Hematopoietic multipotent progenitor cell treated with erythropoietin and hydrocortisone succinate and interleukin-3 and kit ligand, for 15 days (in vitro differentiated cells): ENCODE results near the gene RAB37.

ENCODE experiments used
- DNase-seq: peaks from one replicate; pipeline ENCODE4 v3.0.0-alpha.2; 2015; ENCODE audit warnings: low spot score

Gene RAB37

GRCh38 chr17:74763565-74764387 lies 26.7 kb downstream of the RAB37 start:
- no peak for DNase-seq

DNA sequence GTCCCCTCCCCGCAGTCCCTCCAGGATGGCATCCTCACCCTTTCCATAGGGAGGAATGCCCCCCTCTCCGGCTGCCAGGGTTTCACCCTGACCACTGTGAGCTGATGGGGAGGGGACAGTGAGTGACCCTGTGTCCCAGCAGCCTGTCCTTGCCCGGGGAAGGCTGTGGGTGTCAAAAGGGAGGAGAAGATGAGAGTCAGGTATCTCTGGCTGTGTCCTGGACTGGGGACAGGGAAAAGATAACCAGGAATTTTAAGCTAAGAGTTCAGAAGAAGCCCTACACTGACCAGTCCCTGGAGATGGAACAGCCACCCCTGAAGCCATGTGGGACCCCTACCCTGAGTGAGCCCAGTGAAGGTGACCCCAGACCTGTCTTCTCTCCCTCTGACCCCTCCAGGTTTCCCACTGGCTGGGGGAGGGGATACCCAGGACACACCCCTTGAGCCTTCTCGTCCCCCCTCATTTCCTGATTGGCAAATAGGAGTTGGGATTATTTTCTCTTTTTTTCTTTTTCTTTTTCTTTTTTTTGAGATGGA lies 27.8 kb downstream of the RAB37 start:
- no peak for DNase-seq

- DNase-seq, result no peak
Measured at GRCh38 chr17:74766413-74766812, 29.4 kb downstream of the RAB37 start.

DNA sequence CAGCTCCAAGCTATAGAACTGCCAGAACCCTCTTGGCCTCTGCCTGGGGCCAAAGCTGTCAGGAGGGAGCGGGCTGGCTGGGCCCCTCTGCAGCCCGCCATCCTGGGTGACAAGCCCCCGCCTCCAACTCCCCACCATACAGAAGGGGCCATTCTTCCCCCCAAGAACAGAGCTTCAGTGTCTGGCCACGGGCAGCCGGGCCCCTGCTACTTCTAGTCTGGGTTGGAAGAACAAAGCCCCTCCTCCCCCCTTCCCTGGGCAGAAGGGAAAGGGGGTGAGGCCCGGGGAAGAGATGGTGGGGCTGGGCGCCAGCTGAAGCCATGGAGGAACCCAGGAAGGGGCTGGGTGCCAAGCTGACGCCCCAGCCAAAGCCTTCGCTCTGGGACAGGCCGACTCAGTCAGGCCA lies 30.1 kb downstream of the RAB37 start:
- no peak for DNase-seq

DNA sequence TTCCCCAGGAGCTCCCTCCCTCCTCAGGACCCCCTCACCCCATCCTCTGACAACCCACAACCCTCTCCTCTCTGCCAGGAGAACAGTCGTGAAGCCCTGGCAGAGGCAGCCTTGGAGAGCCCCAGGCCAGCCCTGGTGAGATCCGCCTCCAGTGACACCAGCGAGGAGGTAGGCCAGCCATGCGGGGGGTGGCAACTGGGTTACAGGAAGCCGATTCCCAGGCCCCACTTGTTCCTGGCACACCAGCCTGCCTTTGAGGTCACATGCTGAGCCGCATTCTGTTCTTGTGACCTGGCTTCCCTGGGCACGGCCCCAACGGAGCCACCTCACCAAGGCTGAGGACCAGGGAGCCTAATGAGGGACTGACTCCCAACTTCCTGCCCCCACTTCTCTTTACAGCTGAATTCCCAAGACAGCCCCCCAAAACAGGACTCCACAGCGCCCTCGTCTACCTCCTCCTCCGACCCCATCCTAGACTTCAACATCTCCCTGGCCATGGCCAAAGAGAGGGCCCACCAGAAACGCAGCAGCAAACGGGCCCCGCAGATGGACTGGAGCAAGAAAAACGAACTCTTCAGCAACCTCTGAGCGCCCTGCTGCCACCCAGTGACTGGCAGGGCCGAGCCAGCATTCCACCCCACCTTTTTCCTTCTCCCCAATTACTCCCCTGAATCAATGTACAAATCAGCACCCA lies 31.2 kb downstream of the RAB37 start:
- DNase-seq, result no peak

GRCh38 chr17:74768763-74769114 lies 31.7 kb downstream of the RAB37 start:
- DNase-seq, result no peak

GRCh38 chr17:74769266-74769855 lies 32.3 kb downstream of the RAB37 start:
- no peak for DNase-seq

- DNase-seq, result no peak
Measured at GRCh38 chr17:74769856-74770497, 32.9 kb downstream of the RAB37 start.

- peak; percentile 73 for DNase-seq
Measured at GRCh38 chr17:74770498-74771318, 33.7 kb downstream of the RAB37 start.

DNA sequence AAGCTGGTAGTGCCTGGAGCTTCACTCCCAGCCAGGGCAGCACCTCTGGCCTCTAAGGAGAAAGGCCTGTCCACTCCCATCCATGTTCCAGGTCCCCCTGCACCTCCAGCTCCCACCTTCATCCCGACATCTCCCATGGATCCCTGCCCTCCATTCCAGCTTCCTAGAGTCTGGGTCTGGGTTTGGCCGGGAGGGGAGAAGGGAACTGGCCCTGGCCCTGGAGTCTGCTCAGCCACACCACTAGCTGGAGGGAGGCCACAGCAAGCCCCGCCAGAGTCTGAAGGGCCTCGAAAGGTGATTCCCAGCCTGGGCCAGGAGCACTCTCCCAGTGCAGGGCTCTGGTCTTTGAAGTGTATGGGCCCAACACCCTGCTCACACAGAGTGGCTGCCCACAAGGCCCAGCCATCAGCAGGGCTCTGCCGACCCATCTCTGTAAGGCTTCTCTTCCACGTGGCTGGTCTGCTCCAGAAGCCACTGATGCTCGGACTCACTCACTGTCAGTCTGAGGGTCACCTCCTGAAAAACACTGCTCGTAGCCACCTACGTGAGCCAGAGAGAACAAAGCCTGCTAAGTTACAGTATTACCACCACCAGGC lies 34.4 kb downstream of the RAB37 start:
- no peak for DNase-seq

- DNase-seq, result no peak
Measured at GRCh38 chr17:74772053-74772452, 35.0 kb downstream of the RAB37 start.

DNA sequence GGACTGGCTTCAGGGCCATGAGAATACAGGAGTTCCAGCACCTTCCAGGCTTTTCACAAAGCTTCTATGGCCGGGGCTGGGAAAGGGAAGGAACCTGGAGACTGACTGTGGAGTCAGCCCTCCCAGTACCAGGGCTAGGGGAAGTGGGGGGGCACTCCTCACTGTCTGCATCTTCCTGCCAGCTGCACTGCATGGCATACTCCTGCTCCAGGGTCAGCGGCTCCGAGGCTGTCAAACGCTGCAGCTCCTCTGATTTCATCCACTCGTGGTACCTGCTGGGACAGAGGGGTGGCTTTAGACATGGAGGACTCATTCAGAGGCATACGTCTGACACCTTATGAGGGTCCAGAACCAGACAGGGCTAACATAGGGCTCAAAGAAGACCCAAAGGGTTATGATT lies 36.4 kb downstream of the RAB37 start:
- no peak for DNase-seq

- DNase-seq, result no peak
Measured at GRCh38 chr17:74773871-74774286, 36.8 kb downstream of the RAB37 start.

DNA sequence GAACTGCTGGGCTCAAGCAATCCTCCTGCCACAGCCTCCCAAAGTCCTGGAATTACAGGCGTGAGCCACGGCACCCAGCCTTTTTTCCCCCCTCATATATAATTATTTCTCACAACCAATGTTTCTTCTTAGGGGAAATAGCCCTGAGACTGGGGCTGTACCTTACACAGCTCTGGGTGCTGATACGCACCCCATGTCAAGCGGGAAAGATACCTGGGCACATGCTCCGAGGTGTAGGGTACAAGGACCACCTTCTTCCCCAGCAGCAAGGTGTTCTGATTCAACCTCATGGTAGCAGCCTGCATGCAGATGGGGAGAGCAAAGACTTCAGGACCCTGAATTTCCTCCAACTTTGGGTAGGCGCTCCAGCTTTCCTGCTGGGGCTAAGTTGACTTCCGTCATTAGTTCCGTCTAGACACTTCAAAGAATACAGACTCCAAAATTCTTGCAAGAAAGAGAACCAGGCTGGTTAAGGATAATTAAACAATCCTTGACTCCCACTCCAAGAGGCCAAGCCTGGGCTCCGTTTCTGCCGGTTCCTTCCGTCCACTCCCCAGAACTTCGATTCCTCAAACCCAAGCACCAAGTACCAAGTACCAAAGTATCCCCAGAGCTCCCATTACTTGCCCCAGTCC lies 38.5 kb downstream of the RAB37 start:
- DNase-seq, result no peak

DNA sequence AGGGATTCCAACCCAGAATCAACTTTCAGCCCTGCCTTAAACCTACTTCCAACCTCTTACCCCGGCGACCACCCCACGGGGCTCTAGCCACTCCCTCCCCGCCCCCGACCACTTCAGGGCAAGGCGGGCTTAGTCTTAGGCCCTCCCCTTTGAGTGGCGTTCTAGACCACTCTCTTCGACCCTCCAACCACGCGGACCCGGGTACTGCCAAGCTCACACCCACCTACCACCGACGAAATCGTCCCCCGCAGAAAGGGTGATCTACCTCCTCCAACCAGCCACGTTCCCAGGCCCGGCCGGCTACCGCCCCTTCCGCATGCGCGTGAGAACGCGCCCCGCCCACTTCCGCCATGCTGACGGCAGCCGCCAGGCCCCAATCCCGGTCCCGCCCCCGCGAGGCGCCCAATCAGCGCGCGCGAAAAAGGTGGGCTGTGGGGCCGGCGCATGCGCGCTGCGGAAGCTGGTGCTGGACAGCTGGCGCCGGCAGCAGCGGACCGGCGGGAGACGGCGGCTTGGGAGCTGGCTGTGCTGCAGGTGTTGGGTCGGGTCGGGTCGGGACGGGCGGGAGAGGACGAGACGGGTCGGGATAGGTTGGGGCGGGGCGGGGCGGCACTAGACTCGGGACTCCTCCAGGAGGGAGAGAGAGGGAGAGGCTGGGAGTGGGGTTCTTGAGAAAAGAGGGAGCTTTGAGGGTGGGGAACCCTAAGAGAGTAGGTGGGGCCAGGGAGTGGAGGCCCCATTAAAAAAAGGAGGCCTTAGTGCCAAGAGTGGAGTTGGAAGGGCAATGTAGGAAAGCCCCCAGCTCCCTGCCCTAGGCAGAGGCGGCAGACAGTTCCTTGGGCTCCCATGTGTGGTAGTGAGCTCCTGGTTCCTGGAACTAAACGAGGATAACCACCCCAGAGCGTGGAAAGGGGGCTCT lies 39.2 kb downstream of the RAB37 start, which contains the start of gene NAT9:
Gene NAT9, minus strand, starts transcription at position 302 of the 919 bp plus-strand sequence. CDS start 647 bp downstream, outside the sequence.
- peak; percentile 98 for DNase-seq

DNA sequence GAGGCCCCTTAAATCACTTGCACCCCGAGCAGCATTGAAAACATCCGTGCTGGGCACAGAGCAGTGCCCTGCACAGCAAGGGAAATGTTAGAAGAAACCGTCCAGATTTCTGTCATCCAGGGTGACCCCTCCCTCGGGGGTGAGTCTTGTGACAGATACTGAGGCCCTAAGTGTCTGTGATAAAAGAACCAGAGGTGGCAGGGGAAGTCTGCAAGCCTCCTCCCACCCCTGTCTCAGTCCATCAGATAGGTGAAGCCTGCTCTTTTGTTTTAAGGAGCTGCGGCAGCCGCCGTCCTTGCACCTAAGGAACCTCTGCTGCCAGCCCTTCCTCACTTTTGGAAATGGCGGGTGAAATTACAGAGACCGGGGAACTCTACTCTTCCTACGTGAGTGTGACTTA lies 39.9 kb downstream of the RAB37 start:
- DNase-seq, result no peak

DNA sequence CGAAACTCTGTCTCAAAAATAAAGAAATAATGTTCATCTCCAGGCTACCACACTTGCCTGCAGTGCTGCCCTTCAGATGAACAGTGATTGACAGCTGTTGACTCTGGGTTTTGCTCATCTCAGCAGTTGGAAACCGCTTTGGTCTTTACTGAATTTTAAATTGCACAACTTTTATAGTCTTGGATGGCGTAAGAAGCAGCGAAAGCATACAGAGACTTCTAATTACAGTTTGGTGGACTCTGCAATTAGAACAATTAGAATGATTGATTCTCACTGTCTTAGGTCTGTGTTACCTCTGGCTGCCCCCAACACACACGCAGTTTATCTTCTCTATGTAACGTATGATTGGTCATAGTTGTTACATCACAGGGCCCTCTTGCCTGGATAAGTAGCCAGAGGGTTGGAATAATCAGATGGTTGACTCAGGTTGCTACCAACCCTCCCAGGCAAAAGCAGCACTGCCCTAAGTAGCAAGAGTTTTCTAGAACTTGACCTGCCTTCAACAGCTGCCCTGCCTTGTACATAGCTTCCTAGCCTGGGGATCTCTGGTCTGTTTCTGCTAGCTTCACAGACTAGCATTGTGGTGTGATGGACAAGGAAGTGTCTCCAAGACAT lies 41.0 kb downstream of the RAB37 start:
- DNase-seq, result no peak

DNA sequence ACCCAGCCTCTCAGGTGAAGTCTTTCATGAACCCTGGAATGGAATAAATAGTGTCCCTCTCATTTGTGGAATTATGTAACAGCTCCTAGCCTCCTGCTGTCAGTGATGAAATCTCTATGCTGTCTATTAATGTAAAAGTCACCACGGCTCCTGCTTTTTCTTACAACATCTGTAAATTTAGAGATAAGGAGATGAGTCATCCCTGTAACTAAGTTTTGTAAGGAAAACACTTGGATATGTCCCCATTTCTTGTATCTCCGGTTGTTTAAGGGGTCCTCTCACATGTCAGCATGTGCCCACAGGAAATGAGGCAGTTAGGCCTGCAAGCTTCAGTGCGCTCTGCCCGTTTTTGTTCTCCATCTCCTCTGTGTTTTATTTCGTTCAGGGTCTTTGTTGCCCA lies 41.9 kb downstream of the RAB37 start:
- no peak for DNase-seq

- no peak for DNase-seq
Measured at GRCh38 chr17:74779501-74779900, 42.4 kb downstream of the RAB37 start.
